ENCODE data around the gene GAS5.
"Not testable (repeated sequence)": the region's sequence is repeated elsewhere in the genome, so short reads cannot be mapped to it uniquely, and the experiment has no call there.

GAS5 gene

DNA sequence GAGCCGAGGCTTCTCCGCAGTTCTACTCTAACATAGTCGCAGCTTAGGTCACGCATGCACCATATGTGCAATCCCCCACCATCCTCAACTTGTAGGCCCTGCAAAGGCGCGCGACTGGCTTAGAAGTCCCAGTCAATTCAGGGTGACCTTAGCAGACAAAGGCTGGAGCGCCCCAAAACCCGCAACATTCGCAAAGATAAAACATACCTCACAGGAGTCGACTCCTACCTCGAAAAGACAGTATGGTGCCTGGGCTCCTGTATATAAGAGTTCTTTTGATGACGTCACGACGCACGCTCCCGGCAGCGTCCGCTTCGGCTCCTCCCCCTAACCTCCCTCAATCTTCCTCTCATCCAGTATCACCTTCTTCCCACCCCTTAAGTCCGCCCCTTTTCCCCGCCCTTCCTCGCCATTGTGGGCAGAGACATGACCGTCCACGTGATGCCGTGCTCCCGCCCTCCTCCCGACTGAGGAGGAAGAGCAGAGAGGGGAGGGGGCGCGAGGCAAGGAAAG lies at the start of gene GAS5:
GAS5 (minus strand) TSS at position 237 of the 513 bp plus-strand sequence.
- DNase-seq: peak; percentile 100

GRCh38 chr1:173917149-173917548 lies 49.4 kb upstream of the GAS5 start, which contains the start of gene SERPINC1:
TSS of gene SERPINC1 (minus strand) at chr1:173917327. CDS start at chr1:173917259, 68 bp downstream.
- no peak for DNase-seq

- no peak for DNase-seq
These were observed 48.9 kb upstream of the GAS5 start for GRCh38 chr1:173916667-173917066.

- DNase-seq: no peak
These were observed 47.8 kb upstream of the GAS5 start for GRCh38 chr1:173915596-173915995.

DNA sequence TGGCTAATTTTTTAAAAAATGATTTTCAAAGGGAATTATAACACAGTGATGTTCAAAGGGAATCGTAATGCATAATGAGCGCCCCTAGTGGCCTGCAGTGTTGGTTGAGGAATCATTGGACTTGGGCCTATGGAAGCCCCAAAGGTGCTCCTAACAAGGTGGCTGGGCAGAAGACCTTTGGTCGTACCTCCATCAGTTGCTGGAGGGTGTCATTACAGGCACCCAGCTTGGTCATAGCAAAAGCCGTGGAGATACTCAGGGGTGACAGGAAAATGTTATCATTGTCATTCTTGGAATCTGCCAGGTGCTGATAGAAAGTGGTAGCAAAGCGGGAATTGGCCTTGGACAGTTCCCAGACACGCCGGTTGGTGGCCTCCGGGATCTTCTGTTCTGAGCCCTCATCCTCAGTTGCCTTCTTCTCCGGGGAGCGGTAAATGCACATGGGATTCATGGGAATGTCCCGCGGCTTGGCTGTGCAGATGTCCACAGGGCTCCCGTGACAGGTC lies 46.6 kb upstream of the GAS5 start:
- no peak for DNase-seq

GRCh38 chr1:173913111-173913510 lies 45.3 kb upstream of the GAS5 start:
- no peak for DNase-seq

GRCh38 chr1:173903827-173904531 lies 36.2 kb upstream of the GAS5 start:
- no peak for DNase-seq

- no peak for DNase-seq
These were observed 33.2 kb upstream of the GAS5 start for GRCh38 chr1:173900992-173901391.

- DNase-seq: no peak
These were observed 32.6 kb upstream of the GAS5 start for GRCh38 chr1:173900427-173900826.

GRCh38 chr1:173894189-173894588 lies 26.4 kb upstream of the GAS5 start:
- DNase-seq: no peak

GRCh38 chr1:173893611-173894010 lies 25.8 kb upstream of the GAS5 start:
- DNase-seq: no peak

DNA sequence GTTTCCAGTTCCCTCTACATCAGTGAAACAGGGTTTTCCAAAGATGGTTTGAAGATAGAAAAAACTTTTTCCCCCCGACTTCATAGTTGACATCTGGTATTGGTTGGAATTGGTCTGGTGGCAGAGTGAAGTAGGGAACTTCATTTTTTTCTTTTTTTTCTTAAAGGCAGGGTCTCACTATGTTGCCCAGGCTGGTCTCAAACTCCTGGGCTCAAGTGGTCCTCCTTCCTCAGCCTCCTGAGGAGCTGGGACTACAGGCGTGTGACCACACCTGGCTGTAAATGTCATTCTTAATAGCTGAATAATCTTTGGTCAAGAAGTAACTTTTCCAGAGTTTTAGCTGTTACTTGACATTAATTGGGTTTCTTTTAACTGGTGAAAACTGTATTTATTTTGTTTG lies 22.1 kb upstream of the GAS5 start:
- DNase-seq: no peak

- no peak for DNase-seq
These were observed 21.0 kb upstream of the GAS5 start for GRCh38 chr1:173888749-173889148.

DNA sequence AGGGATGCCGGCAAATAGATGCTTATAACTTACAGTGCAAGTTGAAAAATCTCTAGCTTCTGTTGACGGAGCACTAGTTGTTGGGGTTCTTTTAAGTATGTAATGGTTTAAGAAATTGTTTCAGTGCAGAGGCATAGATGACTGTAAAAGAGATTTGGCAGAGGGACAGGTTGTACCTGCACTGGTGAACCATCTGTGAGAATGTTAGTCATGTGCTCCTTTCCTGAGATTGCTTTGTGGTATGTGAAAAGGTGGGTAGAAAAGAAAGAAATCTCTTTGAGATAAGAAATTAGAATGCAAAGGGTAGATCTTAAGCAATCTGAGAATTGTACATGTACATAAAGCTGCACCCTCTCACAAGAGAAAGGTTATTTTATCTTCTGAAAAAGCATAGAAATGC lies 19.8 kb upstream of the GAS5 start:
- no peak for DNase-seq

DNA sequence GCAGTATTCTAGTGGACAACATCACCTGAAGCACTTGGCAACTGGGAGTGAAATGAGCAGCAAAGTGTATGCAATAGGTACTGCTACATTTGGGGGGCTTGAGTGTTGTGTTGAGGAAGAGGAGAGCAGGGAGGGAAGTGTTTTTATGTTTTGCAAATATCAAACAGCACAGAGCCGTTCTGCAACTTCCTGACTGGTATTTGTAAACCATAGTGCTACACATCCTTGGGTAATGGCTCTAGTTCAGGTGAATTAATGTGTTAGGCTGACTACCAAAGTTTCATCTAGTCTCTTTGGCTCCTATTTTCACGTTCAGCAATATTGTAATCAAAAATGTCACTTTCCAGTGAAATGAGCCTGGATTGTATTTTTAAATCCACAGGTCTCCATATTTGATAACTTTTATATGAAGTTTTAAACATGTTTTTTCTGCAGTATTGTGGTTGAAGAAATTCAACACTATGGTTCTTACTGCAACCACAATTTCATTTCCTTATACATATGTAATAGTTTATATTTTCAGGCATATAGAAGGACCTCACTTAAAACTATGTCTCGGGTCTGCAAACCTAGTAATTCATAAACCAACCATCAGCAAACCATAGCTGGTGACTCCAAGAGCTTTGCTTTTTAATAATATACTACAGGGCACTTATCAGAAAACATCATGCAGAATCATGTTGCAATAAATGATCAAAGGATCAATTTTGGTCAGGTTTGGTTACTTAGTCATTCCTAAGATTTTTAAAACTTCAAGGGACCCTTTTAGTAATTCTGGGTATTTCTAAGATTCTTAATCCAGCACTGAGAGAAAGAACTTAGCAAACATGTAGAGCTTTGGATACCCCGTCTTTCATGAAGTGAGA lies 19.2 kb upstream of the GAS5 start:
- no peak for DNase-seq

- no peak for DNase-seq
These were observed 16.9 kb upstream of the GAS5 start for GRCh38 chr1:173884701-173885100.

DNA sequence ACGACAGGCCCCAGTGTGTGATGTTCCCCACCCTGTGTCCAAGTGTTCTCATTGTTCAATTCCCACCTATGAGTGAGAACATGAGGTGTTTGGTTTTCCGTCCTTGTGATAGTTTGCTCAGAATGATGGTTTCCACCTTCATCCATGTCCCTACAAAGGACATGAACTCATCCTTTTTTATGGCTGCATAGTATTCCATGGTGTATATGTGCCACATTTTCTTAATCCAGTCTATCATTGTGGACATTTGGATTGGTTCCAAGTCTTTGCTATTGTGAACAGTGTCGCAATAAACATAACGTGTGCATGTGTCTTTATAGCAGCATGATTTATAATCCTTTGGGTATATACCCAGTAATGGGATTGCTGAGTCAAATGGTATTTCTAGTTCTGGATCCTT lies 13.3 kb upstream of the GAS5 start:
- DNase-seq: not testable (repeated sequence)

DNA sequence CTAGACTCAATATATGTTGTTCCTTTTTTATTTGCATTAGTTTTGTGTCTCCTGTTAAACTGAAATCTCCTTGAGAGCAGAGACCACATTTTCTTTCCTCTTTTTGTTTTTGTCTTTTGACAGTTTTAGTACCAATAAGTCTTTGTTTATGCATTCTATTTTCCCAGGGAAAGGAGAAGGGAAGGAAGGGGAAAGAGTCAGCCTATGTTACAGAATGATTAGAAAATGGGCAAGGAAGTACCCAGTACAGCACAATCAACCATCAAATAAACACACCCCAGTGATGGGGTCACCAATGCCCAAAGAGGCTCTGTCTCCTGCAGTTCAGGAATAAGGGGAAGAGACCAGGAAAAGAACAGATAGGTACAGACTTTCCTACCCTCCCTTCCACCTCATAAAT lies 10.5 kb upstream of the GAS5 start:
- no peak for DNase-seq

GRCh38 chr1:173876732-173877131 lies 8.9 kb upstream of the GAS5 start:
- DNase-seq: no peak

DNA sequence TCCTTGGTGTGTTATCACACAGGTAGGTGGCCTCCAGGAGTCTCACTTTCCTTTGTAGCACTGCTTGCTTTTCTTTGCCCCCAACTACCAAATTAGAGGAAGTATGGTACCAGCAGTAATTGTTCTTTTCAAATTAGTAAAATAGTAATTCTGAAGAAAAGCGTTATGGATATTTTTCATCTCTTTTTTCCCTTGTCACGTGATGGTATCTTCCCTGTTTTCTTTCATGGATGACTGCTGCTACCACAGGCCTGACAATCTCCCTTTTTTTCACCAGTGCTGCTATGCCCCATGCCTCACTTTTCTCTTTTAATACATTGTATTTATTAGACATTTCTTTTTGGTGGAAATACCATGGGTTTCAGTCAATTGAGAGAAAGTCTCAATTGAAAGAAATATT lies 3.7 kb upstream of the GAS5 start:
- no peak for DNase-seq

DNA sequence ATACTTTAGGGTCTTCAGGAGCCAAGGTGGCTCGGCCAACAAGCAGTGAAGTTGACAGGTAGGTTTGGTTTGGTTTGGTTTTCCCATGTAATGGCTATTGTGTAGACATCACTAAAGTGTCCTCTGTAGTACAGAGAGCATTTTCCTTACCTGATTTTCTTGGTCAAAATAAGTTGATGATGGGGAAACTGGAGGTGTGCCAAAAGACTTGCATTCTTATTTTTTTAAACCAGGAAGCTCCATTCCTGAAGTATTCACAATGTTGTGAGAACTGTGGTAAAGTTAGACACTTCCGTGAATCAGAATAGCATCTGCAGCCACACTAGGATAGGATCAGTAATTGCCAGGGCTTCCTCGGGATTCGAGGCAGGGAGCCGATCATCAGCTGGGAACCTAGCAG lies 3.3 kb upstream of the GAS5 start:
- DNase-seq: no peak

- DNase-seq: no peak
These were observed 2.7 kb upstream of the GAS5 start for GRCh38 chr1:173870252-173871075.

GRCh38 chr1:173869021-173869359 lies 1.2 kb upstream of the GAS5 start:
- DNase-seq: no peak
